SU-DHL-6 (cell line): Measurements from ENCODE around the gene UBE2E2.

Source experiments
- H2AFZ ChIP-seq: fragments of 200-600 bp; sonication (generic); 2 replicates; pipeline ENCODE4 v1.6.1; 2014; ENCODE audit warnings: low read depth, mild to moderate bottlenecking, moderate library complexity, mixed read lengths, antibody characterized with exemption, low read length; ENCODE audit not compliant: severe bottlenecking
- H3F3A ChIP-seq: fragments of 200-600 bp; shearing (Covaris generic); 2 replicates; pipeline ENCODE4 v1.6.0; 2016; ENCODE audit warnings: antibody characterized with exemption, mild to moderate bottlenecking; ENCODE audit not compliant: insufficient read depth
- H3K27ac ChIP-seq: fragments of 200-600 bp; sonication (generic); 2 replicates; pipeline ENCODE4 v1.5.1; 2016; ENCODE audit warnings: low read depth, mild to moderate bottlenecking, low read length, moderate library complexity, mixed read lengths
- H3K27me3 ChIP-seq: fragments of 200-600 bp; sonication (generic), shearing (Covaris generic); 2 replicates; pipeline ENCODE4 v1.6.0; 2014; ENCODE audit warnings: mild to moderate bottlenecking, low read length
- H3K36me3 ChIP-seq: fragments of 200-600 bp; sonication (generic); 2 replicates; pipeline ENCODE4 v1.6.1; 2014; ENCODE audit warnings: mild to moderate bottlenecking, low read length, mixed read lengths
- H3K4me2 ChIP-seq: fragments of 300-600, 200-600 bp; shearing (Covaris generic), sonication (generic); 2 replicates; pipeline ENCODE4 v1.6.0; 2014; ENCODE audit warnings: low read length, low read depth, mild to moderate bottlenecking; ENCODE audit not compliant: poor library complexity, severe bottlenecking
- H3K4me3 ChIP-seq: fragments of 200-600 bp; sonication (generic); 2 replicates; pipeline ENCODE4 v1.5.1; 2014; ENCODE audit warnings: antibody characterized with exemption, low read length, mild to moderate bottlenecking, mixed read lengths; ENCODE audit not compliant: insufficient read depth, poor library complexity, severe bottlenecking
- H3K79me2 ChIP-seq: fragments of 200-600 bp; sonication (generic); 2 replicates; pipeline ENCODE4 v1.6.1; 2014; ENCODE audit warnings: mild to moderate bottlenecking, low read length, moderate library complexity; ENCODE audit not compliant: insufficient read depth
- H3K9ac ChIP-seq: fragments of 200-600 bp; sonication (generic); 2 replicates; pipeline ENCODE4 v1.7.0; 2014; ENCODE audit warnings: mild to moderate bottlenecking, low read length
- H3K9me2 ChIP-seq: fragments of 200-600 bp; sonication (generic); replicated peaks from 2 replicates; pipeline ENCODE4 v1.6.1; 2014; ENCODE audit warnings: low read length; ENCODE audit not compliant: insufficient read depth
- H3K9me3 ChIP-seq: fragments of 200-600 bp; sonication (generic); 2 replicates; pipeline ENCODE4 v1.6.1; 2014; ENCODE audit warnings: low read length, mixed read lengths; ENCODE audit not compliant: insufficient read depth
- H4K20me1 ChIP-seq: fragments of 200-600 bp; sonication (generic); 2 replicates; pipeline ENCODE4 v1.6.1; 2014; ENCODE audit warnings: low read depth, mild to moderate bottlenecking, antibody characterized with exemption, low read length, moderate library complexity, mixed read lengths
- CTCF ChIP-seq: fragments of 200-600 bp; sonication (generic); IDR thresholded peaks from one replicate; pipeline ENCODE4 v1.5.1; 2017; ENCODE audit warnings: antibody characterized with exemption, mild to moderate bottlenecking, low read length, moderate library complexity; ENCODE audit not compliant: insufficient read depth, poor library complexity, severe bottlenecking
- EZH2phosphoT487 ChIP-seq: fragments of 200-600 bp; sonication (generic), shearing (Covaris generic); conservative IDR thresholded peaks from 2 replicates; pipeline ENCODE4 v1.6.1; 2018; ENCODE audit warnings: mild to moderate bottlenecking, antibody characterized with exemption, low read length, moderate library complexity, mixed read lengths

UBE2E2 gene

GRCh38 chr3:23546181-23546580 is 343.1 kb downstream of the UBE2E2 start:
- H3K36me3 ChIP-seq = no peaks in the 10 kb centered on the region
- H3K9me2 ChIP-seq = no peaks in the 10 kb centered on the region
- H3F3A ChIP-seq = no peaks in the 10 kb centered on the region
- H4K20me1 ChIP-seq = no peaks in the 10 kb centered on the region
- no peaks in the 10 kb centered on the region for H3K79me2 ChIP-seq
- TF ChIP-seq EZH2phosphoT487 (no peak), CTCF (no peak)
- H3K27me3 ChIP-seq = no peaks in the 10 kb centered on the region
- no peak overlapping the region for H3K9ac ChIP-seq
- H3K27ac ChIP-seq = no peak overlapping the region
- H3K4me2 ChIP-seq = no peak overlapping the region
- no peak overlapping the region for H3K4me3 ChIP-seq
- no peak overlapping the region for H2AFZ ChIP-seq
- H3K9me3 ChIP-seq = no peaks in the 10 kb centered on the region

- no peak overlapping the region for H2AFZ ChIP-seq
- no peaks in the 10 kb centered on the region for H4K20me1 ChIP-seq
- no peak overlapping the region for H3K9ac ChIP-seq
- no peaks in the 10 kb centered on the region for H3K27me3 ChIP-seq
- H3K79me2 ChIP-seq = no peaks in the 10 kb centered on the region
- H3K36me3 ChIP-seq = no peaks in the 10 kb centered on the region
- no peaks in the 10 kb centered on the region for H3K9me3 ChIP-seq
- H3K4me2 ChIP-seq = no peak overlapping the region
- H3F3A ChIP-seq = no peaks in the 10 kb centered on the region
- TF ChIP-seq EZH2phosphoT487 = no peak
- TF ChIP-seq CTCF = no peak
- no peaks in the 10 kb centered on the region for H3K9me2 ChIP-seq
- H3K4me3 ChIP-seq = no peak overlapping the region
- H3K27ac ChIP-seq = no peak overlapping the region
Observed at GRCh38 chr3:23547905-23548650, 345.0 kb downstream of the UBE2E2 start.

GRCh38 chr3:23548706-23549105 is 345.6 kb downstream of the UBE2E2 start:
- Histone ChIP-seq H3K9me3 (no peaks in the 10 kb centered on the region), H3F3A (no peaks in the 10 kb centered on the region), H3K9ac (no peak overlapping the region), H3K36me3 (no peaks in the 10 kb centered on the region), H4K20me1 (no peaks in the 10 kb centered on the region), H3K27ac (no peak overlapping the region), H3K4me3 (no peak overlapping the region), H2AFZ (no peak overlapping the region), H3K79me2 (no peaks in the 10 kb centered on the region), H3K4me2 (no peak overlapping the region), H3K9me2 (no peaks in the 10 kb centered on the region), H3K27me3 (no peaks in the 10 kb centered on the region)
- no peak for TF ChIP-seq CTCF
- no peak for TF ChIP-seq EZH2phosphoT487
